GM12878 (cell line): ENCODE measurements around the gene SORL1. TPM values are rescaled to one million over a fixed set of nuclear protein-coding genes. Genes with fewer than 3 reads are reported as not detected.

Source experiments
- BMI1 ChIP-seq: fragments of 450-650 bp; IDR thresholded peaks from 2 replicates; pipeline ENCODE4 v1.6.1; 2016; ENCODE audit warnings: mild to moderate bottlenecking, moderate library complexity, borderline replicate concordance
- CBX5 ChIP-seq: sonication (generic); IDR thresholded peaks from 2 replicates; pipeline ENCODE4 v1.6.1; 2016; ENCODE audit warnings: low read depth, moderate library complexity, mild to moderate bottlenecking, inconsistent platforms
- GATAD2B ChIP-seq: fragments of 450-650 bp; conservative IDR thresholded peaks from 2 replicates; pipeline ENCODE4 v1.6.1; 2017; ENCODE audit warnings: low read depth, mild to moderate bottlenecking, moderate library complexity
- IKZF2 ChIP-seq, 2 experiments: fragments of 450-650 bp; IDR thresholded peaks; 2 replicates each; pipeline ENCODE4 v1.6.1; 2017; ENCODE audit warnings: mild to moderate bottlenecking in 2 of 2, moderate library complexity in 2 of 2
- JUNB ChIP-seq: IDR thresholded peaks from 2 replicates; pipeline ENCODE4 v1.6.1; 2016; ENCODE audit warnings: antibody characterized with exemption, mild to moderate bottlenecking
- ZBED1 ChIP-seq: IDR thresholded peaks from 2 replicates; pipeline ENCODE4 v1.6.1; 2016; ENCODE audit warnings: borderline replicate concordance
- ZNF384 ChIP-seq: IDR thresholded peaks from 2 replicates; pipeline ENCODE4 v1.6.1; 2012; ENCODE audit warnings: low read depth, mild to moderate bottlenecking, low read length, improper control_type of control experiment, borderline replicate concordance
- polyA plus RNA-seq, 11 experiments: library from polyadenylated mRNA; depleted of rRNA in 4 of 11; unstranded in 6 of 11; stranded (reverse) in 5 of 11; fragments of >200 nt; fragmentation: Nextera tagmentation in 4 of 11; fragmentation: Illumina TruSeq in 1 of 11; extraction: Ambion mirVana in 4 of 11; extraction: Trizol in 1 of 11; gene quantifications; 1 replicate in 1 of 11; 2 replicates in 10 of 11; pipeline versions ENCODE4 v1.2.1 to v1.2.3, GENCODE V29; 2011 to 2016; ENCODE audit warnings: inconsistent platforms in 2 of 11, missing spikeins in 2 of 11, low read depth in 1 of 11
- total RNA-seq, 4 experiments: library from RNA; depleted of rRNA in 3 of 4; stranded (reverse); fragments of >200 nt in 3 of 4; fragmentation: Illumina TruSeq in 1 of 4; extraction: Trizol in 1 of 4; gene quantifications; 2 replicates each; pipeline versions ENCODE4 v1.2.1 to v1.2.3, GENCODE V29; 2013 to 2021
- TF ChIP-seq, protein P1 (sequence below): fragments of 450-650 bp; formaldehyde crosslinking; IDR thresholded peaks from 2 replicates; pipeline ENCODE4 v1.4.0; 2022; ENCODE audit warnings: mild to moderate bottlenecking, moderate library complexity
- TF ChIP-seq, protein P2 (sequence below): IDR thresholded peaks from 2 replicates; pipeline ENCODE4 v1.6.1; 2011; ENCODE audit warnings: mild to moderate bottlenecking, low read depth, low read length, moderate library complexity; ENCODE audit not compliant: insufficient replicate concordance
- TF ChIP-seq, protein P3 (sequence below): fragments of 450-650 bp; IDR thresholded peaks from 2 replicates; pipeline ENCODE4 v1.6.1; 2017; ENCODE audit warnings: mild to moderate bottlenecking, low read depth, inconsistent platforms; ENCODE audit not compliant: poor library complexity, severe bottlenecking

SORL1 gene
- total and polyA plus RNA-seq, 10 of the 15 experiments (the other 5 are each of a cell fraction or from before 2014, with no cell fraction given): 20.2 to 107 (median 59.9) TPM

DNA sequence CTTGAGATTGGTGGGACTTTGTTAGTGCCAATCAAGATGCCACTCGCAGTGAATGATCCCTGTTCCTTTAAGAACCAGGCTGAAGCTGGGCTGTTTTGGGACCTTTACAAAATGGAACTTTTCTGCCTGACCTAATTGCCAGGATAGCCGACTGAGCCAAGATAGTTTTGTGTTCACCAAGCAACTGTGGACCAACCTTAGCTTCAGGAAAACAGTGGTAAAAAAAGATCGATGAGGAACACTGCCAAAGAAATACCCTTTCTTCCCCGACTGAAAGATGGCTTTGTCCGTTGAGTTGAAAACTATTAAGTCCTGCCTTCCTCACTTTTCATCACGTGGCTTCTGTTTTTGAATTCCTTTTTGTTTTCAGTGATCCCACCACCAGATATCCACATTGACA, 158.6 kb downstream of the SORL1 start (continued):
- TF ChIP-seq, protein P1, sequence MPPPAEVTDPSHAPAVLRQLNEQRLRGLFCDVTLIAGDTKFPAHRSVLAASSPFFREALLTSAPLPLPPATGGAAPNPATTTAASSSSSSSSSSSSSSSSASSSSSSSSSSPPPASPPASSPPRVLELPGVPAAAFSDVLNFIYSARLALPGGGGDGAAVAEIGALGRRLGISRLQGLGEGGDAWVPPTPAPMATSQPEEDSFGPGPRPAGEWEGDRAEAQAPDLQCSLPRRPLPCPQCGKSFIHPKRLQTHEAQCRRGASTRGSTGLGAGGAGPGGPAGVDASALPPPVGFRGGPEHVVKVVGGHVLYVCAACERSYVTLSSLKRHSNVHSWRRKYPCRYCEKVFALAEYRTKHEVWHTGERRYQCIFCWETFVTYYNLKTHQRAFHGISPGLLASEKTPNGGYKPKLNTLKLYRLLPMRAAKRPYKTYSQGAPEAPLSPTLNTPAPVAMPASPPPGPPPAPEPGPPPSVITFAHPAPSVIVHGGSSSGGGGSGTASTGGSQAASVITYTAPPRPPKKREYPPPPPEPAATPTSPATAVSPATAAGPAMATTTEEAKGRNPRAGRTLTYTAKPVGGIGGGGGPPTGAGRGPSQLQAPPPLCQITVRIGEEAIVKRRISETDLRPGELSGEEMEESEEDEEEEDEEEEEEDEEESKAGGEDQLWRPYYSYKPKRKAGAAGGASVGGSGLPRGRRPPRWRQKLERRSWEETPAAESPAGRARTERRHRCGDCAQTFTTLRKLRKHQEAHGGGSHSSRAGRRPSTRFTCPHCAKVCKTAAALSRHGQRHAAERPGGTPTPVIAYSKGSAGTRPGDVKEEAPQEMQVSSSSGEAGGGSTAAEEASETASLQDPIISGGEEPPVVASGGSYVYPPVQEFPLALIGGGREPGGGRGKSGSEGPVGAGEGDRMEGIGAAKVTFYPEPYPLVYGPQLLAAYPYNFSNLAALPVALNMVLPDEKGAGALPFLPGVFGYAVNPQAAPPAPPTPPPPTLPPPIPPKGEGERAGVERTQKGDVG (CRISPR knock-in tag): no peak
- no peak for TF ChIP-seq JUNB
- TF ChIP-seq BMI1: no peak
- no peak for TF ChIP-seq ZBED1
- TF ChIP-seq GATAD2B: no peak
- TF ChIP-seq, protein P2, sequence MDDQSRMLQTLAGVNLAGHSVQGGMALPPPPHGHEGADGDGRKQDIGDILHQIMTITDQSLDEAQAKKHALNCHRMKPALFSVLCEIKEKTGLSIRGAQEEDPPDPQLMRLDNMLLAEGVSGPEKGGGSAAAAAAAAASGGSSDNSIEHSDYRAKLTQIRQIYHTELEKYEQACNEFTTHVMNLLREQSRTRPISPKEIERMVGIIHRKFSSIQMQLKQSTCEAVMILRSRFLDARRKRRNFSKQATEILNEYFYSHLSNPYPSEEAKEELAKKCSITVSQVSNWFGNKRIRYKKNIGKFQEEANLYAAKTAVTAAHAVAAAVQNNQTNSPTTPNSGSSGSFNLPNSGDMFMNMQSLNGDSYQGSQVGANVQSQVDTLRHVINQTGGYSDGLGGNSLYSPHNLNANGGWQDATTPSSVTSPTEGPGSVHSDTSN: no peak
- TF ChIP-seq IKZF2 (IDR thresholded peaks at IDR 0.05): no peak
- no peak for TF ChIP-seq CBX5
- no peak for TF ChIP-seq ZNF384
- TF ChIP-seq, protein P3, sequence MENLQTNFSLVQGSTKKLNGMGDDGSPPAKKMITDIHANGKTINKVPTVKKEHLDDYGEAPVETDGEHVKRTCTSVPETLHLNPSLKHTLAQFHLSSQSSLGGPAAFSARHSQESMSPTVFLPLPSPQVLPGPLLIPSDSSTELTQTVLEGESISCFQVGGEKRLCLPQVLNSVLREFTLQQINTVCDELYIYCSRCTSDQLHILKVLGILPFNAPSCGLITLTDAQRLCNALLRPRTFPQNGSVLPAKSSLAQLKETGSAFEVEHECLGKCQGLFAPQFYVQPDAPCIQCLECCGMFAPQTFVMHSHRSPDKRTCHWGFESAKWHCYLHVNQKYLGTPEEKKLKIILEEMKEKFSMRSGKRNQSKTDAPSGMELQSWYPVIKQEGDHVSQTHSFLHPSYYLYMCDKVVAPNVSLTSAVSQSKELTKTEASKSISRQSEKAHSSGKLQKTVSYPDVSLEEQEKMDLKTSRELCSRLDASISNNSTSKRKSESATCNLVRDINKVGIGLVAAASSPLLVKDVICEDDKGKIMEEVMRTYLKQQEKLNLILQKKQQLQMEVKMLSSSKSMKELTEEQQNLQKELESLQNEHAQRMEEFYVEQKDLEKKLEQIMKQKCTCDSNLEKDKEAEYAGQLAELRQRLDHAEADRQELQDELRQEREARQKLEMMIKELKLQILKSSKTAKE: no peak
